Ureter (tissue), 1 donor: ENCODE measurements around the gene TTLL8. TPM values are rescaled to one million over a fixed set of nuclear protein-coding genes. Genes with fewer than 3 reads are reported as not detected.

Experiments
- DNase-seq: peaks from one replicate; pipeline ENCODE4 v3.0.0-alpha.2; 2020; ENCODE audit warnings: low spot score
- total RNA-seq: library from RNA; stranded (reverse); gene quantifications from one replicate; pipeline ENCODE4 v1.2.4, GENCODE V29; 2023
- donor health status: DM: yes; HTN: yes; CAD: no.

Gene TTLL8
- total RNA-seq, 1 donor from 2014 or later = not detected

DNA sequence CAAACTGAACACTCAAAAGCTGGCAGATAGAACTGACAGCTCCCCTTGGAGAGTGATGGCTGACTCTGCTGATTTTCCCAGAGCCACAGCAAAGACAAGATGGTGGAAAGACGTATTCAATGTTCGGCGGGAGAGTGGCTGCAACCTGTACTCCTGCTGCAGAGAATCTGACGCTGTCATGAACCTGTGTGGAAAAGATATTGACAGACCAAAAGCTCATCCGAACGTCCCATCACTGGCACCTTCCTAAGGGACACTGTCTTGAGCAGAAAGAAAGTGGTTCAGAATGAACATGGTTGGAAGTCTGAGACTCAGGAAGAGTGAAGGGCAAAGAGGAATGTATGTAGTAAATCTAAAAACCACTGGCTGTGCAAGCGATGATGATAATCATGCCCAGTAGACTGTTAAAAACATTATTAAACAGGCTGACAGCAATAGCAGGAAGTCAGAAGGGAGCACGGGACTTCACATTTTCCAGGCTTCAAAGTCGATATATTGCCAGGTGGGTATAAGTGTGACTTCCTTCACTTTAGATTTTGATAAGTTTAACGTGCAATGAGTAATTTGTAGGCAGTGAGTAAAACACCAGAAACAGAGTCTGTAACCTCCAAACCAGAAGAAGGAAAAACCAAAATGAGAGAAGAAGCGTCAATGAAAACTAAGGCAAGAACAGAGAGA is 39.4 kb downstream of the TTLL8 start:
- DNase-seq = no peak

DNA sequence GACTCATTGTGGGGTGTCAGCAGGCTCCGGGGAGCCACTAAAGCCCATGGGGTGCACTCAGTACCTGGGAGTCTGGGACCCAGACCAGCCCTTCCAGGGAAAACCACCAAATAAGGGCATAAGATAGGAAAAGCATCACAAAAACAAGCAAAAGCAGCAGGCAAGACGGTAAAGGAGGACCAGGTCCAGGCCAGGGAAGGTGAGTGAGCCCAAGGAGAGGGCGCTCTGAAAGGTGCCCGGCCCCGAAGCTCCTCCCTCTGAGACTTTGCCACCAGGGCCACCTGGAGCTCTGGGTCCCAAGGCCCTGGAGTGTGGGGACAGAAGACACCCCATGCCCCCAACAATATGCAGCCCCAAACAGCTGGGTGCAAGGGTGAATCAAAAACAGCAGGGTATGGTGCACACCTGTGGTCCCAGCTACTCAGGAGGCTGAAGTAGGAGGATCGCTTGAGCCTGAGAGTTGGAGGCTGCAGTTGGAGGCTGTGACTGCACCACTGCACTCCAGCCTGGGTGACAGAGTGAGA is 40.3 kb downstream of the TTLL8 start:
- DNase-seq = no peak

GRCh38 chr22:50016988-50017700 is 41.0 kb downstream of the TTLL8 start:
- no peak for DNase-seq

GRCh38 chr22:50016308-50016987 is 41.6 kb downstream of the TTLL8 start:
- DNase-seq = no peak

GRCh38 chr22:50015451-50016307 is 42.4 kb downstream of the TTLL8 start:
- no peak for DNase-seq

DNA sequence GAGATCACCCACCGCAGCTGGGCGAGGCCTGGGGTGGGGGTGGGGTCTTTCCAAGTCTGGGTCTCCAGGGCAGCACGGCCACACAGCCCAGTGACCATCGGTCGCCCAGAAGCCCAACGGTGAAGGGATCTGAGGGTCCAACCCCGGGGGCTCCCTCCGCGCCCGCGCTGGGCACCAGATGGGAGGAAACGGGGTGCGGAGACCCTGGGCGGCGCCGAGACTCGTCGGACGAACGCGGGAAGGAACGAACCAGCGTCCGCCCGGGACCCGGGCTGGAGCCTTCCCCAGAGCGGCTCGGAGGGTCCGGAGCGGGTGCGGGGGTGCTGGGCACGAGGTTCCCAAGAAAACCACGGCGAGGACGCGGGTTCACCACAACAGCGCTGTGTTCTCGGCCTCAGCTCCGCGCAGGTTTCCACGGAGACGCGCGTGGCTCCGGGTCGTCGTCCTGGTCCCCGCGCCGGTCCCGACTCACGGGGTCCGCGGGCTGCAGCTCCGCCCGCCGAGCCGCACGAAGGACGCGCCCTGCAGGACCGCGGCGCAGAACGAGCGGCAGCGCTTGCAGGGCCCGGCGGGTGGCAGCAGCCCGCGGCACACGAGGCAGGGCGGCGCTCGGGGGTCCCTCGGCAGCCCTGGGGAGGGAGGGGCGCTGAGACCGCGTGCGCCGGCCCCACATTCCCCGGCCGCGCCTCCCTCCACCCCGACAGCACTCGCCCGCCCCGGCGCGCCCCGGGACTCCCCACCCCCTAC is 43.3 kb downstream of the TTLL8 start:
- DNase-seq = no peak

GRCh38 chr22:50014053-50014501 is 44.0 kb downstream of the TTLL8 start:
- DNase-seq = no peak

DNA sequence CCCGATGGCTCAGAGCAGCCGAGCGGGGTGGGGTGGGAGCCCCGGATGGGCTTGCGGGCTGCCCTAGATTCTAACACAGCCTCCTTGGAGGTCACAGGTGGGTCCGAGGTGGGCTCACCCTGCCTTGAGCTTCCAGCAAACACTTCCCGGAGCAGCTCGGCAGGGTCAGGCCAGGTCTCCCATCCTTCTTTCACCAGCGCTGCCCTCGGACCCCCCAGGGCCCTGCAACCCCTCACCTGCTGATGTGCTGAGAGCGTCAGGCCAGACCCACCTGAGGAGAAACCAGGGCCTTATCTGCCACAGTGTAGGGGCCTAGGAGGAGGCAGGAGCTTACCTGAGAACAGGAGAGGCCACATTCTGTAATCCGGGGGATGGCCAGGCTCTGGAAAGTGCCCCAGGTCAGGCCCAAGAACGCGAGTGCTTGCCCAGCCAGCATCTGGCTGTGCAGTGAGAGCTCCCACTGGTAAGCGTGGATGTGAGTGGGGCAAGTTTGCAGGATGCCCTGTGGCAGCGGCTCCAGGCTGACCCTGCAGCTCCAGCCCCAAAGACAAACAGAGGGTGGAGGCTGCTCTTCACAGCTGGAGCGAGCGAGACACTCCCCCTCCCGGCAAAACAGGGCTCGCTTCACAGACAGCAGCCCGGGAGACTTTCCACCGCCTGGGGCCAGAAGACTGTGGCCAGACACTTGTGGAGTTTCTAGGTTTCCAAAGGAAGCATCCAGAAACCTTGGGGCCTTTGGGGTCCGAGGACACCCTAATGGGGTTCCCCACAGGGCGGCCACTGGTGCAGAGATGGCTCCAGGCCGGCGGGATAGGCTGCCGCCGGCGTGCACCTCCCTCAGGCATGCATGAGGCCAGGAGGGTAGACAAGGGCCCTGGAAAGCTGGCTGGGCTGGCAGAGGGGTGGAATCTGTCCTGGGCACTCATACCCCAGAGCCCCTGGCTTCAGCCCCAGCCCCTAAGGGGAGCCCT is 45.6 kb downstream of the TTLL8 start, which contains the start of gene IL17REL:
TSS of gene IL17REL (minus strand) at position 555 of the 971 bp plus-strand sequence. CDS start at position 436, 119 bp downstream.
- DNase-seq = no peak

DNA sequence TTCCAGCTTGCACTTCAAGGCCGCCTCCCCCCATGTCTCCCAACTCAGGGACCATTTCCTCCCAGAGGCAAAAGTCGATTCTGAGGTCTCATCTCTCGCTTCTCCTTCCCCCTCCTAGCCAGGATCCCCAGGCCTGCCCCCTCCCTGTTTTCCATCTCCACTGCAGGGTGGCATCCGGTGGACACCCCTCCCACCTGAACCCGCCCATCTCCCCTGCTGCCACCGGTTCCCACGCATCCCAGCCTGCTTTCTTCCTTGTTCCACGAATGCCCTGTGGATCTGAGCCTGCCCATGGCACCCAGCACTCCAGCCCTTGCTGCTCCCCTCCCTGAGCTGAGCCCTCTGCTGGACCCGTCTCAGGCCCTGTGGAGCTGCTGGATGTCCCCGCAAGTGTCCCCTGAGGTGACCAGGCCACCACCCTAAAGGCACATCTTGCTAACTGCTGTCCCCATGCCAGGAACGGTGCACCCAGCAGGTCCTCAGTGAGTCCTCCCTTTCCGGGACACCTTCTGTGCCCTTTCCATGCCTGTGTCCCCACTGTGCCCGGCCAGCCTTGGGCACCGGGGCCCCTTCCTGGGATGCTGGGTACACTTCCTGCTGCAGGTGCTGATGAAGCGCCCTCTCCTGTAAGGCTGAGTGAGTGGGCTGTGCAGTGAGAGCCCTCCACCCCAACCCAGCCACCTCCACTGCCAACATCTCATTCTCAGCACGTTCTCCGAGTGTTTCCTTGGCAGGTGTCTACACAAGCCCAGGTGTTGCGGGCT is 46.5 kb downstream of the TTLL8 start:
- no peak for DNase-seq

DNA sequence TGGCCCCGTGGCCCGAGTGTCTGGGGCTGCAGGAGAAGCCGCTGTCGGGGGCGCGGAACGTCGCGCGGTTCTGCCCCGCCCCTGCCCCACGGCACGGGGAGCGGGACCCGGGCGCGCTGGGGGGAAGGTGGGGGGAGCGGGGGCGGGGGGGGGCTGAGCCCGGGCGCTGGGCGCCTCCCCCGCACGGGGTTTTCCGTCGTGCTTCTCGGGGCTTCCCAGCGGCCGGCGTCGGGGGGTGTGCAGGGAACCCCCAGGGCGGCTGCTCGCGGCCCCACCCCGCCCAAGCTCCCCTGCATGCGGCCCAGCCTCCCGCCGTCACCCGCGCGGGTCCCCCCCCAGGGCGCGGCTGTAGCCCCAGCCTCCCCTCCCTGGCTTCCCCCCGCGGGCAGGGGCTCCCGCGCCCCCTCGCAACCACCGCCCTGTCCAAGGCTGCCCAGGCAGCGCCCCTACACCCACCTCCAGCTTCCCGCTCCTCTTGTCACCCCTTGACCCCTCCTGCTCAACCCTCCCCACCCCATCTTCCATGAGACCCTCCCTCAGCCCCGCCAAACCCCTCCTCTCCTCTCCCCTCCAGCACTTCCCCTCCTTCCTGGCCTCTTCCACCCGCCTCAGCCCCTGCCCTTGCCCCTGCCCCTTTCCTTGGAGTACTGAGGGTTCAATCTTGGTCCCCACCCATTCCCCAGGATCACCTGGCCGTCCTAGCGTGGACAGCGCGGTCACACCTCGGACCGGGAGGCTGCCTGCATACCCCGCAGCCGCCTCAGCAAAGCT is 47.2 kb downstream of the TTLL8 start:
- no peak for DNase-seq

GRCh38 chr22:50009765-50010675 is 48.1 kb downstream of the TTLL8 start:
- DNase-seq = peak; percentile 56

DNA sequence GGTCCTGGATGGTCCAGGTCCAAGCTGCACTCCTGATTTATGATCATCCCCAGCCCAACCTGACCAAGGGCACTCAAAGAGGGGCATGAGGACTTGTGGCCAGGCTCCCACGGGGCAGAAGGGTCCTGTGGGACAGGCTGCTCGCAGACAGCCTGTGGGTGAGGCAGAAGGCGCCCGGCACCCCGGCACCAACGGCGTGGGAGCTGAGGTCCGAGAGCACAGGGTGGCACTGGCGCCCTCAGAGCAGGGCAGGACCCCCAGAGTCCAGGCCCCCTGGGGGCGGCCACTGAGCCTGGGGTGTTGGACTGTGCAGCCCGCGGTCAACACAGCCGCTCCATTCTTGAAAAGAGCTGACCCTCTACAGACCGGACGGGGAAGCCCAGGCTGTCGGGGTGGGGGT is 48.8 kb downstream of the TTLL8 start:
- DNase-seq = peak; percentile 35

DNA sequence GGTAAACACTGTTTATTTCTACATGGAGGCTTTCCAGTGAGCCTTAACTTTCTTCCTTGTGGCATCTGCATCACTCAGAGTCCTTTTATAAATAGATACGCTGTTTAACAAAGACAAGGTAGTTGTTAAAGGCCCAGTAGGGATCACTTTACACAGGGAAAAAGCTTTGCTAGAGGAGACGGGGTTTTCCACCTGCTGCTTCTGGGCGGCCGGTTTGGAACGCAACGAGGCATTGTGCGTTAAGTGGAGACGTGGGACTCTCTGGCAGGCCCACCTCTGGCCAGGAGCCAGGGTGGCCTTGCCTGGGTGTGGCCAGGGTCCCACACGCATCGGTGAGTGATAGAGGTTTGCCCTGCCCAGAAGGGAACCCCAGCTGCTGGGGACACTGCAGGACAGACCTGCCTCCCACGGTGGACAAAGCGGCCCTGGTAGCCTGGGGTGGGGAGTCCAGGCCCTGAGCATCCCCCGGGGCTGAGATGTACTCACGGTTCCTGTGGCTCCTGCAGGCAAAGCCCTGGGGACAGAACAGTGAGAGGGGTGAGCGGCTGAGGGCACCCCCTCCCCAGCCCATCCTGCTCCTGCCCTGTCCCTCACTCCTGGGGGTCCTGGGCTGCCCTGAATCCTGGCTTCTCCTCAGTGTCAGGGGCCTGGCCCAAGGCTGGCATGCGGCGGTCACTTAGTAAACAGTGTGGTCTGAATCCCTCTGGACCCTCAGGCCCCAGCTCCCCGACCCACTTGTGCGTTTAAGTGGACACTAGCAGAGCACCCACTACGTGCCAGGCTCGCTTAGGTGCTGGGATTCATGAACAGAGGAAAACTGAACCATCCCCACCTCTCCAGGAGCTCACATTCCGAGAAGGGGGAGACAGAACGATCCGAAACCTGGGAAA is 49.7 kb downstream of the TTLL8 start:
- DNase-seq = peak; percentile 41

DNA sequence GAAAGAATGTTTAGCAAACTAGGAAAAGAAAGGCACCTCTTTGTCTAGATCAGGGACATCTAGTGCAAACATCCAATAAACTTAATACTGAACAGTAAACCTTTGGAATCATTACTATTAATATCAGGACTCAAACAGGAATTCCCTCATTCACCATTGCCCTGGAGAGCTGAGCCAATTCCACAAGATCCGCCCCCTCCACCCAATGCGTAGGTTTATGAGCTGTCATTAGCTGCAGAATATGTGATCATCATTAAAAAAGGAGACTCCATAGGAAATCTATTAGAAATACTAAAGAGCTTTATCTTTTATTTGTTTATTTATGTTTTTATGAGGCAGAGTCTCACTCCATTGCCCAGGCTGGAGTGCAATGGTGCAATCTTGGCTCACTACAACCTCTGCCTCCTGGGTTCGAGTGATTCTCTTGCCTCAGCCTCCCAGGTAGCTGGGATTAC is 51.0 kb downstream of the TTLL8 start:
- no peak for DNase-seq

GRCh38 chr22:50004918-50005317 is 53.2 kb downstream of the TTLL8 start:
- no peak for DNase-seq

GRCh38 chr22:50002791-50003190 is 55.3 kb downstream of the TTLL8 start:
- DNase-seq = no peak
